ENCODE data around the gene DAB2IP. TPM values are rescaled to one million over a fixed set of nuclear protein-coding genes. Genes with fewer than 3 reads are reported as not detected.
A peak's percentile ranks its signal among the peaks of the same experiment; 100 is the strongest.

DAB2IP gene
- total RNA-seq (2012; rRNA removed), result 5.6 and 6.1 TPM in 2 replicates
- 17.2 and 20.4 TPM in 2 replicates for polyA plus RNA-seq (2012; rRNA removed)
- 12.2 and 16.5 TPM in 2 replicates for polyA plus RNA-seq (2012; cell fraction: cytosol; rRNA removed)
- polyA plus RNA-seq (2012; cell fraction: nucleus; rRNA removed; ENCODE audit: low replicate concordance), result 27.8 and 42.5 TPM in 2 replicates
- percentile 72 among the genes with signal in this experiment for Bru-seq, nascent RNA
- BruChase-seq, experiment 1, labeled RNA remaining after a 6-hour chase, result percentile 69 among the genes with signal in this experiment
- percentile 70 among the genes with signal in this experiment for BruChase-seq, experiment 2, labeled RNA remaining after a 2-hour chase
- long read RNA-seq, partial matches to known transcripts, result 38 of 39 reads
- long read RNA-seq, other reads (novel, unspliced or antisense), result 1 of 39 reads

DNA sequence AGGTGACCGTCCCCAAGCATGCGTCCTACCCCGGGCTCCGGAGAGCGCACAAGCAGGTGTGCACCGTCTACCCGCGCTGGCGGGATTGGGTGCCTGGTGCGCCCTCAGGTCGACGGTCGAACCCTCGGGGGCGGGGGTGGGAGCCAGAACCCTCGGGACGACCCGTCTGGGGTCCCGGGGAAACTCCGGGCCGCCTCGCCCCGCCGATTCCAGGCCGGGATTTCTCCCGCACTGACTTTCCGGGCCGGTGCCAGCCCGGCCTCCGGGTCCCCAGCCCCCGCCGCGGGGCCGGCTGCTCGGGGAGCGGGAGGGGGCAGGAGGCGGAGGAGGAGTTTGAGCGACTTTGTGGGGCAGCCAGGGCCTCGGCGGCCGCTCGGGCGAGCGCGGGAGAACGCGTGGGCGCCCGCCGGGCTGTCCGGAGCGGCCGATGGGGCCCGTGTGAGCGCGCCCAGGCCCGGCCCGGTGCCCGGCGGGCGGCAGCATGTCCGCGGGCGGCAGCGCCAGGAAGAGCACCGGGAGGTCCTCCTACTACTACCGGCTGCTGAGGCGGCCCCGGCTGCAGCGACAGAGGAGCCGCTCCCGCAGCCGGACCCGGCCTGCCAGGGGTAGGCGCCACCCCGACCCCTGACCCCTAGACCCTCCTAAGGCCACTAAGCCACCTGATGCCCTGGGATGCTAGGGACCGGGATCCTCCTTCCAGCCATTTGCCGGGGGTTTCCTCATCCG, at the start of gene DAB2IP:
TSS of gene DAB2IP (plus strand) at position 340 of the 726 bp plus-strand sequence. CDS start at position 482, 142 bp downstream.
- TF ChIP-seq MAZ (IDR thresholded peaks at IDR 0.05; ENCODE audit: borderline replicate concordance, low read depth, low read length) (peak; percentile 98), MAFK (IDR thresholded peaks at IDR 0.05; ENCODE audit: low read depth, low read length) (no peak), RFX5 (IDR thresholded peaks at IDR 0.05; ENCODE audit: low read depth, low read length) (no peak), CHD1 (IDR thresholded peaks at IDR 0.05; ENCODE audit: low read depth, low read length) (no peak)
- no peak within 1 kb of the TSS; the same call in 1 of the 2 replicates for H3K27ac ChIP-seq (ENCODE audit: insufficient read depth, low read length)
- H2BK5ac ChIP-seq (ENCODE audit: low read depth, low read length, poor library complexity, severe bottlenecking), result no peak within 1 kb of the TSS
- H2AFZ ChIP-seq (replicated peaks; ENCODE audit: low read length, poor library complexity), result peak within 1 kb of the TSS; percentile 60
- dilution Hi-C loops (cut with HindIII; ENCODE audit: low sequenced_read_pairs, unreplicated experiment) (no loop called here), intact Hi-C loops (cut with micrococcal nuclease) (loop anchor here (5.0 kb wide), 1 partner anchor 214 kb away; no protein-coding TSS in a partner anchor), in situ Hi-C loops (cut with MboI; ENCODE audit: low sequenced_read_pairs) (no loop called here)
- H3K56ac ChIP-seq (ENCODE audit: extremely low read depth, insufficient read depth, low read length), result no peak within 1 kb of the TSS
- ChIA-PET CTCF (no interaction called here), POLR2A (ENCODE audit: unreplicated experiment) (no interaction called here)
- ATAC-seq (ENCODE audit: low read depth) (peak; percentile 85), DNase-seq (peak; percentile 39)
- H2BK120ac ChIP-seq (ENCODE audit: low read depth, low read length), result no peak within 1 kb of the TSS; the same call in 1 of the 2 replicates
- H2AK5ac ChIP-seq (ENCODE audit: low read depth, low read length), result peak within 1 kb of the TSS; percentile 43; the same call in 1 of the 2 replicates
- no peak within 1 kb of the TSS for H4K5ac ChIP-seq (ENCODE audit: low read depth, low read length)
- H3K79me1 ChIP-seq (ENCODE audit: low read depth in 1 of 2, low read length in 2 of 2), result peaks cover 0 to 14% of the 10 kb centered on the region in 2 experiments; a peak in 1 of 4 replicates
- no peak within 1 kb of the TSS; the same call in 2 of the 3 replicates for H2BK15ac ChIP-seq (ENCODE audit: low read depth, low read length)
- no peak within 1 kb of the TSS for H4K91ac ChIP-seq (ENCODE audit: insufficient read depth, low read depth, low read length)
- H3K36me3 ChIP-seq (ENCODE audit: control insufficient read depth, insufficient read depth, low read length), result peaks cover under 1% of the 10 kb centered on the region; the same call in 1 of the 2 replicates
- H3K4ac ChIP-seq (ENCODE audit: low read depth, low read length), result peak within 1 kb of the TSS; percentile 47; the same call in 1 of the 2 replicates
- peak within 1 kb of the TSS; percentile 78 for H3K4me2 ChIP-seq (ENCODE audit: low read depth, low read length)
- H4K20me1 ChIP-seq (ENCODE audit: insufficient read depth, low read length), result peaks cover 24% of the 10 kb centered on the region; the same call in 1 of the 2 replicates
- H2BK20ac ChIP-seq (ENCODE audit: low read depth, low read length), result peak within 1 kb of the TSS; percentile 25; the same call in 1 of the 2 replicates
- peaks cover 13% of the 10 kb centered on the region for H3K27me3 ChIP-seq (ENCODE audit: control insufficient read depth, insufficient read depth, low read length)
- peak within 1 kb of the TSS; percentile 34 for H3K4me3 ChIP-seq (ENCODE audit: insufficient read depth, low read depth, low read length)
- H3K18ac ChIP-seq (ENCODE audit: low read depth, low read length), result no peak within 1 kb of the TSS; the same call in 1 of the 2 replicates
- peak within 1 kb of the TSS in 1 of 2 experiments; percentile 23; a peak in 1 of 4 replicates for H4K8ac ChIP-seq (ENCODE audit: low read depth in 2 of 2, low read length in 2 of 2)
- BruUV-seq (replicated peaks), result no TSS peak
- H3K4me1 ChIP-seq (ENCODE audit: control insufficient read depth, insufficient read depth, low read length), result peaks cover 9% of the 10 kb centered on the region; the same call in 1 of the 2 replicates
- H3K9me1 ChIP-seq (ENCODE audit: insufficient read depth, low read length), result peaks cover 3% of the 10 kb centered on the region; the same call in 1 of the 2 replicates
- WGBS, 2 experiments (ENCODE audit: extremely low coverage in 2 of 2, insufficient read length in 1 of 2), result 5% methylated on average over 43 of the region's 79 CpGs; no CpG with 5 or more reads in 1 of the 2 experiments
- H3K23ac ChIP-seq (ENCODE audit: low read depth, low read length), result peak within 1 kb of the TSS; percentile 44; the same call in 1 of the 2 replicates
- peak within 1 kb of the TSS; percentile 40 for H3K9ac ChIP-seq (ENCODE audit: low read depth, low read length)
- no peaks in the 10 kb centered on the region for H3K9me3 ChIP-seq (ENCODE audit: control insufficient read depth, insufficient read depth, low read length)
- peak within 1 kb of the TSS; percentile 42 for H2AK9ac ChIP-seq (replicated peaks; ENCODE audit: low read depth, low read length, poor library complexity)
- peak within 1 kb of the TSS; percentile 78; the same call in 1 of the 2 replicates for H3K14ac ChIP-seq (replicated peaks; ENCODE audit: low read depth, low read length)
